ENCODE measurements around the gene UROS. TPM values are rescaled to one million over a fixed set of nuclear protein-coding genes. Genes with fewer than 3 reads are reported as not detected.

UROS gene
- polyA plus RNA-seq, 2 of the 4 experiments (the other 2 are of a cell fraction): 52.9 to 71.1 TPM

DNA sequence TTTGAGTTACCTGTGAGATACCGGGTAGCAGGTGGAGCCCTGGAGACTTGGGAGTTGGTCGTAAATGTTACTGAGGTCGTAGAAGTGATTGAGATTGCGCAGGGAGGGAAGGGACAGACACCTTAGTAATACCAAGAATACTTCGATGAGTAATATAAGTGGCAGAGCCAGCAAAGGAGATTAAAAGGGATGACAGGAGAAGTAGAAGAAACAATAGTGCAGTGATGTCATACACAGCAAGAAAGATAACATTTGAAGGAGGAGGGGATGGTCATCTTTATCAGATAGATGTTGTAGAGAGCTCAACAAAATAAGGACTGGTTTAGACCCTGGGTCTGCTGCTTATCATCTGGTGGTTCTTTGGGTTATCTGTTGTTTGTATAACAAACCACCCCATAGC is 5.3 kb upstream of the UROS start:
- Histone ChIP-seq H3K4me2 (no peak overlapping the region), H3K4me3 (no peak overlapping the region), H3K4me1 (peaks cover 14% of the 10 kb centered on the region), H3K9me3 (no peaks in the 10 kb centered on the region), H3K27ac (no peak overlapping the region)
- 87% methylated on average over 5 of the region's 5 CpGs for WGBS (ENCODE audit: missing lambda C conversion rate)
- ChIA-PET POLR2A (no interaction called here), CTCF (interaction anchor here (1.8 kb wide), 1 partner anchor 19 kb away, joined by 5 read pairs; no protein-coding TSS in a partner anchor)
- TF ChIP-seq ESRRA (IDR thresholded peaks at IDR 0.05; ENCODE audit: borderline replicate concordance, low read length): no peak
- TF ChIP-seq JUNB (IDR thresholded peaks at IDR 0.05): no peak
- no peak for TF ChIP-seq MAZ (IDR thresholded peaks at IDR 0.05; ENCODE audit: borderline replicate concordance, low read depth, low read length)
- TF ChIP-seq POLR2AphosphoS2 (conservative IDR thresholded peaks at IDR 0.05; ENCODE audit: low read length): no peak
- no peak for TF ChIP-seq KDM1A (IDR thresholded peaks at IDR 0.05; ENCODE audit: low read depth)
- no peak for TF ChIP-seq HDAC2 (IDR thresholded peaks at IDR 0.05)
- ATAC-seq (no peak), FAIRE-seq (no peak), DNase-seq (ENCODE audit: low read depth in 1 of 2, low spot score in 1 of 2) (no peak)

- no peak for FAIRE-seq
- CTCF ChIA-PET: interaction anchor here (0.6 to 1.8 kb wide), 3 partner anchors 18 to 662 kb away, joined by 3 to 5 read pairs (median 4); no protein-coding TSS in a partner anchor
- WGBS (ENCODE audit: missing lambda C conversion rate): 91% methylated on average over 2 of the region's 2 CpGs
- Histone ChIP-seq H3K27ac (no peak overlapping the region), H3K4me1 (peaks cover 15% of the 10 kb centered on the region), H3K9me3 (no peaks in the 10 kb centered on the region), H3K4me2 (no peak overlapping the region), H3K4me3 (no peak overlapping the region)
- ATAC-seq: no peak
- DNase-seq (ENCODE audit: low read depth in 1 of 2, low spot score in 1 of 2): no peak
- POLR2A ChIA-PET: interaction anchor here (0.7 kb wide), 1 partner anchor 108 kb away, joined by 3 read pairs; the partner anchor contains the start of gene EDRF1
- no peak for TF ChIP-seq ESRRA (IDR thresholded peaks at IDR 0.05; ENCODE audit: borderline replicate concordance, low read length)
- no peak for TF ChIP-seq BCL3 (IDR thresholded peaks at IDR 0.05)
- no peak for TF ChIP-seq JUN (IDR thresholded peaks at IDR 0.05)
- TF ChIP-seq CBX2 (IDR thresholded peaks at IDR 0.05; ENCODE audit: borderline replicate concordance, low read depth): no peak
- TF ChIP-seq EHMT2 (IDR thresholded peaks at IDR 0.05; ENCODE audit: low read depth): no peak
- no peak for TF ChIP-seq MAFK (IDR thresholded peaks at IDR 0.05; ENCODE audit: partially characterized antibody)
- no peak for TF ChIP-seq FOSL2 (IDR thresholded peaks at IDR 0.05)
- TF ChIP-seq FOSL2 (CRISPR knock-in tag; IDR thresholded peaks at IDR 0.05): no peak
- no peak for TF ChIP-seq REST (IDR thresholded peaks at IDR 0.05)
- no peak for TF ChIP-seq HOXA7 (CRISPR knock-in tag; IDR thresholded peaks at IDR 0.05)
- TF ChIP-seq BHLHE40 (IDR thresholded peaks at IDR 0.05; ENCODE audit: low read depth, low read length): no peak
- no peak for TF ChIP-seq TP53 (CRISPR knock-in tag; IDR thresholded peaks at IDR 0.05)
- TF ChIP-seq SREBF2 (IDR thresholded peaks at IDR 0.05): no peak
- no peak for TF ChIP-seq ZC3H11A (IDR thresholded peaks at IDR 0.05)
- TF ChIP-seq CHD2 (IDR thresholded peaks at IDR 0.05; ENCODE audit: low read length, partially characterized antibody): no peak
- TF ChIP-seq, protein P1, sequence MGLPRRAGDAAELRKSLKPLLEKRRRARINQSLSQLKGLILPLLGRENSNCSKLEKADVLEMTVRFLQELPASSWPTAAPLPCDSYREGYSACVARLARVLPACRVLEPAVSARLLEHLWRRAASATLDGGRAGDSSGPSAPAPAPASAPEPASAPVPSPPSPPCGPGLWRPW (IDR thresholded peaks at IDR 0.05): no peak
- TF ChIP-seq FOSB (CRISPR knock-in tag; IDR thresholded peaks at IDR 0.05): no peak
Measured at GRCh38 chr10:125827133-125827532, 4.1 kb upstream of the UROS start.
